DND-41 (cell line): ENCODE results near the gene MARK2.

Experiments
- ATAC-seq: fragments of 200-7000 bp; cut with Tn5 transposase; 3 replicates; pipeline ENCODE4 v1.9.1; 2021; ENCODE audit warnings: low read depth; ENCODE audit not compliant: insufficient read depth
- DNase-seq: peaks from one replicate; pipeline ENCODE4 v3.0.0-alpha.2; 2020
- H2AFZ ChIP-seq: 2 replicates; pipeline ENCODE4 v1.6.0; 2012; ENCODE audit warnings: low read depth, low read length
- H3K27ac ChIP-seq: 2 replicates; pipeline ENCODE4 v1.5.1; 2012; ENCODE audit warnings: low read length, inconsistent platforms
- H3K27me3 ChIP-seq: fragments of 200-600 bp; sonication (generic); 2 replicates; pipeline ENCODE4 v1.6.0; 2012; ENCODE audit warnings: low read length, mild to moderate bottlenecking, inconsistent platforms; ENCODE audit not compliant: insufficient read depth, poor library complexity
- H3K36me3 ChIP-seq: 2 replicates; pipeline ENCODE4 v1.5.1; 2012; ENCODE audit warnings: low read length, inconsistent platforms; ENCODE audit not compliant: insufficient read depth
- H3K4me1 ChIP-seq: 2 replicates; pipeline ENCODE4 v1.5.1; 2012; ENCODE audit warnings: mild to moderate bottlenecking, low read length; ENCODE audit not compliant: insufficient read depth
- H3K4me2 ChIP-seq: 2 replicates; pipeline ENCODE4 v1.6.0; 2012; ENCODE audit warnings: mild to moderate bottlenecking, moderate library complexity, low read length, inconsistent platforms; ENCODE audit not compliant: insufficient read depth
- H3K4me3 ChIP-seq, 2 experiments: fragments of 200-600 bp in 1 of 2; shearing (Covaris generic) in 1 of 2; 2 replicates each; pipeline ENCODE4 v1.5.1; 2012 to 2016; ENCODE audit warnings: inconsistent platforms in 2 of 2, low read length in 2 of 2, mild to moderate bottlenecking in 2 of 2, low read depth in 1 of 2, moderate library complexity in 1 of 2
- H3K79me2 ChIP-seq: 2 replicates; pipeline ENCODE4 v1.6.0; 2012; ENCODE audit warnings: low read length, inconsistent platforms; ENCODE audit not compliant: insufficient read depth
- H3K9ac ChIP-seq: 2 replicates; pipeline ENCODE4 v1.6.0; 2012; ENCODE audit warnings: low read depth, mild to moderate bottlenecking, inconsistent platforms, low read length, moderate library complexity
- H3K9me3 ChIP-seq: 2 replicates; pipeline ENCODE4 v1.5.1; 2012; ENCODE audit warnings: low read length, moderate library complexity, mild to moderate bottlenecking, inconsistent platforms; ENCODE audit not compliant: insufficient read depth, severe bottlenecking
- H4K20me1 ChIP-seq: 2 replicates; pipeline ENCODE4 v1.6.0; 2012; ENCODE audit warnings: low read length; ENCODE audit not compliant: insufficient read depth
- CTCF ChIP-seq: IDR thresholded peaks from 2 replicates; pipeline ENCODE4 v1.5.1; 2012; ENCODE audit warnings: borderline replicate concordance, low read length, moderate library complexity, mild to moderate bottlenecking; ENCODE audit not compliant: poor library complexity, severe bottlenecking; ENCODE audit errors: extremely low read depth
- EZH2 ChIP-seq: IDR thresholded peaks from 3 replicates; pipeline ENCODE4 v1.6.1; 2012; ENCODE audit warnings: borderline replicate concordance, low read depth, mild to moderate bottlenecking, moderate library complexity, low read length, inconsistent platforms; ENCODE audit not compliant: severe bottlenecking

MARK2 gene

GRCh38 chr11:63795066-63795465 is 43.8 kb upstream of the MARK2 start:
- TF ChIP-seq CTCF (no peak), EZH2 (no peak)
- Histone ChIP-seq H2AFZ (no peak overlapping the region), H3K27ac (no peak overlapping the region), H3K79me2 (no peaks in the 10 kb centered on the region), H4K20me1 (no peaks in the 10 kb centered on the region), H3K4me1 (no peaks in the 10 kb centered on the region), H3K27me3 (no peaks in the 10 kb centered on the region), H3K4me3 (no peak overlapping the region), H3K9me3 (peaks cover 16% of the 10 kb centered on the region), H3K36me3 (no peaks in the 10 kb centered on the region), H3K9ac (no peak overlapping the region), H3K4me2 (no peak overlapping the region)
- no peak for DNase-seq
- no peak for ATAC-seq

- H4K20me1 ChIP-seq: no peaks in the 10 kb centered on the region
- H2AFZ ChIP-seq: no peak overlapping the region
- H3K4me3 ChIP-seq: no peak overlapping the region
- H3K4me2 ChIP-seq: no peak overlapping the region
- no peak overlapping the region for H3K27ac ChIP-seq
- H3K4me1 ChIP-seq: no peaks in the 10 kb centered on the region
- no peaks in the 10 kb centered on the region for H3K36me3 ChIP-seq
- H3K27me3 ChIP-seq: no peaks in the 10 kb centered on the region
- no peak for ATAC-seq
- DNase-seq: no peak
- no peak overlapping the region for H3K9ac ChIP-seq
- no peaks in the 10 kb centered on the region for H3K79me2 ChIP-seq
- no peak for TF ChIP-seq CTCF
- no peak for TF ChIP-seq EZH2
- H3K9me3 ChIP-seq: no peaks in the 10 kb centered on the region
Observed at GRCh38 chr11:63800921-63801320, 38.0 kb upstream of the MARK2 start.

GRCh38 chr11:63802637-63803414 is 36.1 kb upstream of the MARK2 start:
- H3K9me3 ChIP-seq: no peaks in the 10 kb centered on the region
- no peaks in the 10 kb centered on the region for H3K27me3 ChIP-seq
- TF ChIP-seq EZH2 (no peak), CTCF (no peak)
- no peak overlapping the region for H3K27ac ChIP-seq
- H3K36me3 ChIP-seq: no peaks in the 10 kb centered on the region
- H2AFZ ChIP-seq: no peak overlapping the region
- H3K9ac ChIP-seq: no peak overlapping the region
- no peaks in the 10 kb centered on the region for H3K79me2 ChIP-seq
- no peaks in the 10 kb centered on the region for H3K4me1 ChIP-seq
- no peak overlapping the region for H3K4me2 ChIP-seq
- H3K4me3 ChIP-seq: no peak overlapping the region
- ATAC-seq (no peak), DNase-seq (no peak)
- H4K20me1 ChIP-seq: no peaks in the 10 kb centered on the region

GRCh38 chr11:63804259-63804658 is 34.7 kb upstream of the MARK2 start:
- Histone ChIP-seq H3K27me3 (no peaks in the 10 kb centered on the region), H3K4me1 (no peaks in the 10 kb centered on the region), H3K9ac (no peak overlapping the region), H3K27ac (no peak overlapping the region), H3K79me2 (no peaks in the 10 kb centered on the region), H2AFZ (no peak overlapping the region), H3K4me3 (no peak overlapping the region), H3K9me3 (no peaks in the 10 kb centered on the region), H3K4me2 (no peak overlapping the region), H4K20me1 (no peaks in the 10 kb centered on the region), H3K36me3 (no peaks in the 10 kb centered on the region)
- no peak for ATAC-seq
- TF ChIP-seq CTCF: no peak
- TF ChIP-seq EZH2: no peak
- no peak for DNase-seq
